Type B pancreatic cell (in vitro differentiated cells): ENCODE data around the gene FBXW9. TPM values are rescaled to one million over a fixed set of nuclear protein-coding genes. Genes with fewer than 3 reads are reported as not detected.

Source experiments
- DNase-seq: peaks from one replicate; pipeline ENCODE4 v3.0.0; 2021; ENCODE audit warnings: mixed read lengths; ENCODE audit not compliant: unreplicated experiment; ENCODE audit errors: extremely low spot score
- H3K27ac Mint-ChIP-seq: 2 replicates; pipeline ENCODE4 v1.8.0; 2021; ENCODE audit warnings: mild to moderate bottlenecking, mixed read lengths
- H3K27me3 Mint-ChIP-seq: 2 replicates; pipeline ENCODE4 v1.8.0; 2021; ENCODE audit warnings: mixed read lengths
- H3K36me3 Mint-ChIP-seq: 2 replicates; pipeline ENCODE4 v1.8.0; 2021; ENCODE audit warnings: mixed read lengths
- H3K4me1 Mint-ChIP-seq: one replicate; pipeline ENCODE4 v1.8.0; 2021; ENCODE audit warnings: mixed read lengths; ENCODE audit not compliant: unreplicated experiment
- H3K4me3 Mint-ChIP-seq: 2 replicates; pipeline ENCODE4 v1.8.0; 2021; ENCODE audit warnings: mild to moderate bottlenecking, mixed read lengths
- H3K9me3 Mint-ChIP-seq: 2 replicates; pipeline ENCODE4 v1.8.0; 2021; ENCODE audit warnings: mixed read lengths
- CTCF ChIP-seq: fragments of 200-600 bp; sonication (generic); conservative IDR thresholded peaks from 2 replicates; pipeline ENCODE4 v1.5.0; 2021; ENCODE audit warnings: antibody characterized with exemption, mild to moderate bottlenecking
- long read RNA-seq: library from polyadenylated mRNA; unstranded; transcript quantifications from one replicate; pipeline ENCODE4 v2.0.0, GENCODE V29; 2020
- total RNA-seq: library from RNA; stranded (reverse); gene quantifications from 2 replicates; pipeline ENCODE4 v1.2.1, GENCODE V29; 2021; ENCODE audit warnings: low replicate concordance

The FBXW9 gene
- 15.4 and 17.0 TPM in 2 replicates for total RNA-seq
- long read RNA-seq, transcript FBXW9-201 (10 exons, 1,738 nt): major isoform, 28 of 30 reads
- long read RNA-seq, partial matches to known transcripts: 1 of 30 reads
- long read RNA-seq, other reads (novel, unspliced or antisense): 1 of 30 reads

- H3K4me3 Mint-ChIP-seq: peak within 1 kb of the TSS; percentile 92
- no peaks in the 10 kb centered on the region for H3K9me3 Mint-ChIP-seq
- peaks cover 4% of the 10 kb centered on the region for H3K36me3 Mint-ChIP-seq
- peak; percentile 97 for DNase-seq
- peaks cover 7% of the 10 kb centered on the region for H3K4me1 Mint-ChIP-seq
- peak within 1 kb of the TSS; percentile 95 for H3K27ac Mint-ChIP-seq
- TF ChIP-seq CTCF: no peak
- no peaks in the 10 kb centered on the region for H3K27me3 Mint-ChIP-seq
These were observed at the start of gene FBXW9 for GRCh38 chr19:12696366-12697335. Gene FBXW9 (minus strand): TSS chr19:12696631. CDS start chr19:12696581, 50 bp downstream.

GRCh38 chr19:12745166-12745897, 48.9 kb upstream of the FBXW9 start:
- DNase-seq: no peak
- Mint-ChIP-seq H3K9me3 (no peaks in the 10 kb centered on the region), H3K27me3 (peaks cover 15% of the 10 kb centered on the region), H3K4me3 (no peak overlapping the region), H3K36me3 (peaks cover 26% of the 10 kb centered on the region), H3K27ac (no peak overlapping the region), H3K4me1 (no peaks in the 10 kb centered on the region)
- TF ChIP-seq CTCF: no peak

DNA sequence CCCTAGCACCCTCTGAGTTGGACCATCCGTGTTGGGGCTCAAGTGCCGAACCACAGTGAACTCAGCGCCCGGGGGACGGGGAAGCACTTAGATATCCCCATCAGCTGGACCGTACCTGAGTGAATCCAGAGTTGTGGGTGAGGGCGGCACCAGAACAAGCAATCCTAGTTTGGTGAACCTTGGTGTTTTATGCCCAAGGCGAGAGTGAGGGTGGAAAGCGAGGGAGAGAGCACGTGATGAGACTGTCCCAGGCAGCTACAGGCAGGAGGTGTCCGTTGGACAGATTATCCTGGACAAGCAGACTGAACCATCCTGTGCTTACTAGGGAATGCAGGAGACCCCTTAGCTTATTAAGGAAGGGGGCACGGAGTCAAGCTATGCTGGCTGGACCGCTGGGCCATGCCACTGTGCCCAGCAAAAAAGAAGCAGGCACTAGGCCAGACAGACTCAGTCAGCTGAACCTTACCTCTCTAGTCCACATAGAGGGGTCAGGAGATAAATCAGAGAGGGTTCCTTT, 41.5 kb upstream of the FBXW9 start:
- Mint-ChIP-seq H3K27ac (peak overlapping the region; percentile 98), H3K36me3 (peaks cover 20% of the 10 kb centered on the region), H3K4me1 (peaks cover 27% of the 10 kb centered on the region), H3K9me3 (peaks cover 3% of the 10 kb centered on the region), H3K27me3 (no peaks in the 10 kb centered on the region), H3K4me3 (peak overlapping the region; percentile 100)
- no peak for DNase-seq
- no peak for TF ChIP-seq CTCF

DNA sequence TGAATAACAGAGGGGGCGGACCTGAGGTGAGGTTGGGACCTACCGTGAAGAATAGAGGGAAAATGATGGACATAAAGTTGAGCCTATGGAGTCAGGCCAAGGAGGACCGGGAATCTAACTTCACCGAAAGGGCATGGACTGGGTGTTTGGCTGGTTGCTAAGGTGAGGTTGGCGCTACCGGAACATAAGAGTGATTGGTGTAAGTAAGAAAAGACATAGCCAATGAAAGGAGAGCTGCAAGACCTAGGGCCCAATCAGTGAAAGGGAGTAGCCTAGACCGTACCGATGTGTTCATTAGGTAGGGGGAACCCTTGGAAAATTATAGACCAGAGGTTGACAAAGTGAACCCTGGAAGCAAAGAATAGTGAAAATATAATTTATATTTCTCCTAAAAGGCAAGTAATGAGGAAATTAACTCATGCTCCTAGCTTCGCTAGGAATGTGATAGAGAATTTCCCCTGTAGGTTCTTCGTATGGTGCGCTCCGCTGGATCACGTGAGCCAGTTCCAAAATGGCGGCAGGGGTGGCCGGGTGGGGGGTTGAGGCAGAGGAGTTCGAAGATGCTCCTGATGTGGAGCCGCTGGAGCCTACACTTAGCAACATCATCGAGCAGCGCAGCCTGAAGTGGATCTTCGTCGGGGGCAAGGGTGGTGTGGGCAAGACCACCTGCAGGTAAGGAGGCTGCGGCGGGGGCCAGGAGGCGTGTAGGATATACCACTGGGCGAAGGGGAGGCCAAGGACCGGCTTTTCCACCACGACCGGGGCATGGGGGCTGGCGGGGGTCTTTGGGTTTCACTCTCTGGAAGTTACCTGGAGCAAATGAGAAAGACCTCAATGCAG, 40.8 kb upstream of the FBXW9 start, which contains the start of gene GET3:
GET3 (plus strand) TSS at position 503 of the 840 bp plus-strand sequence; CDS start at position 512, 9 bp downstream.
- Mint-ChIP-seq H3K36me3 (peaks cover 17% of the 10 kb centered on the region), H3K27me3 (no peaks in the 10 kb centered on the region), H3K9me3 (peaks cover 3% of the 10 kb centered on the region), H3K4me3 (peak within 1 kb of the TSS; percentile 100), H3K27ac (peak within 1 kb of the TSS; percentile 98), H3K4me1 (peaks cover 29% of the 10 kb centered on the region)
- TF ChIP-seq CTCF: no peak
- DNase-seq: peak; percentile 88
